NT2/D1 (cell line): Measurements from ENCODE around the gene PHF13.

Source experiments
- SUZ12 ChIP-seq: IDR thresholded peaks from 2 replicates; pipeline ENCODE4 v1.6.1; 2011; ENCODE audit not compliant: insufficient read length, insufficient read depth; ENCODE audit errors: extremely low read depth
- YY1 ChIP-seq: IDR thresholded peaks from 2 replicates; pipeline ENCODE4 v1.6.1; 2011; ENCODE audit not compliant: insufficient read length, insufficient read depth
- ZNF274 ChIP-seq: IDR thresholded peaks from 2 replicates; pipeline ENCODE4 v1.6.1; 2011; ENCODE audit warnings: mild to moderate bottlenecking, low read depth, low read length

DNA sequence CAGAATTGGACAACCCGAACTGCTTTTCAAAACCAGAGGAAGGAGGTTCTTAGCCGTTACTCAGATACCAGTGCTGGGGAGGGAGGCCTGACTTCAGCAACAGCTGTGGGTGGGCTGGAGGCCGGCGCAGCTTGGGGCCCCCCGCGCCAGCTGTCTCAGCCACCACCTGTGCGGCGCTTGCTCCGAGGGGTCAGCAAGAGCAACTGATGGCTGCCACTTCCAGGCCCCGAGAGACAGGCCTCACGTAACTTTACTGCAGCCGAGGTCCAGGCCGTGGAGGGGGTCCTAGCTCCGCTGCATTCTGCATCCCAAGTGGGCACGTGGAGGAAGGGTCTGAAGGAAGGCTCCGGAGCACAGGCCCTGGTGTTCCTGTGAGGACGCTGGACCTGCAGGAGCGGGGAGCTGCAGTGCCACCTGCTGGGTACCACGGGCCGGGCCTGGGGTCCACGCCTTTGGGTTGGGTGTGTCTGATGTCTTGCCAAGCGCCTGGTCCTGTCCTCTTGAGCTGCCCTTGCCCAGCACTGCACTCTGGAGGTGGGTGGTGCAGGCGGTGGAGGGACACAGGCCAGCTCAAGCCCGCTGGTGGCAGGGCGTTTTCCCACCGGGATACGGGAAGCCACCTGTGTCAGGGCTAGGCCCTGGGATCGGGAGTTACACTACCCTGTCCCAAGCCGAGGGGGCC, 21.0 kb downstream of the PHF13 start:
- no peak for TF ChIP-seq YY1
- no peak for TF ChIP-seq ZNF274
- no peak for TF ChIP-seq SUZ12
